Parathyroid adenoma (tissue), 2 donors: Measurements from ENCODE around the gene RNH1.

Source experiments
- H2AFZ ChIP-seq: fragments of 300-600 bp; sonication (generic); one replicate; pipeline ENCODE4 v1.7.0; 2017; ENCODE audit warnings: antibody characterized with exemption, mild to moderate bottlenecking
- H3K27ac ChIP-seq: fragments of 300-600 bp; sonication (generic); one replicate; pipeline ENCODE4 v1.7.0; 2017
- H3K27me3 ChIP-seq: fragments of 300-600 bp; sonication (generic); one replicate; pipeline ENCODE4 v1.7.0; 2017; ENCODE audit warnings: low read length; ENCODE audit not compliant: control insufficient read depth, insufficient read depth
- H3K36me3 ChIP-seq: fragments of 300-600 bp; sonication (generic); one replicate; pipeline ENCODE4 v1.7.0; 2017; ENCODE audit warnings: low read length; ENCODE audit not compliant: control insufficient read depth, insufficient read depth
- H3K4me1 ChIP-seq: fragments of 300-600 bp; sonication (generic); one replicate; pipeline ENCODE4 v1.7.0; 2017; ENCODE audit warnings: control low read depth
- H3K4me2 ChIP-seq: fragments of 300-600 bp; sonication (generic); one replicate; pipeline ENCODE4 v1.7.0; 2017; ENCODE audit warnings: low read length
- H3K4me3 ChIP-seq: fragments of 300-600 bp; sonication (generic); one replicate; pipeline ENCODE4 v1.7.0; 2017; ENCODE audit warnings: low read depth, low read length
- H3K79me2 ChIP-seq: fragments of 300-600 bp; sonication (generic); one replicate; pipeline ENCODE4 v1.7.0; 2017; ENCODE audit warnings: control low read depth
- H3K9ac ChIP-seq: fragments of 300-600 bp; sonication (generic); one replicate; pipeline ENCODE4 v1.7.0; 2017; ENCODE audit warnings: mild to moderate bottlenecking
- H3K9me3 ChIP-seq: fragments of 300-600 bp; sonication (generic); one replicate; pipeline ENCODE4 v1.7.0; 2017; ENCODE audit warnings: low read length; ENCODE audit not compliant: control insufficient read depth
- CTCF ChIP-seq: fragments of 300-600 bp; sonication (generic); IDR thresholded peaks from one replicate; pipeline ENCODE4 v1.7.0; 2017; ENCODE audit warnings: antibody characterized with exemption, mild to moderate bottlenecking
- donor health status: primary hyperparathyroidism.

The RNH1 gene

DNA sequence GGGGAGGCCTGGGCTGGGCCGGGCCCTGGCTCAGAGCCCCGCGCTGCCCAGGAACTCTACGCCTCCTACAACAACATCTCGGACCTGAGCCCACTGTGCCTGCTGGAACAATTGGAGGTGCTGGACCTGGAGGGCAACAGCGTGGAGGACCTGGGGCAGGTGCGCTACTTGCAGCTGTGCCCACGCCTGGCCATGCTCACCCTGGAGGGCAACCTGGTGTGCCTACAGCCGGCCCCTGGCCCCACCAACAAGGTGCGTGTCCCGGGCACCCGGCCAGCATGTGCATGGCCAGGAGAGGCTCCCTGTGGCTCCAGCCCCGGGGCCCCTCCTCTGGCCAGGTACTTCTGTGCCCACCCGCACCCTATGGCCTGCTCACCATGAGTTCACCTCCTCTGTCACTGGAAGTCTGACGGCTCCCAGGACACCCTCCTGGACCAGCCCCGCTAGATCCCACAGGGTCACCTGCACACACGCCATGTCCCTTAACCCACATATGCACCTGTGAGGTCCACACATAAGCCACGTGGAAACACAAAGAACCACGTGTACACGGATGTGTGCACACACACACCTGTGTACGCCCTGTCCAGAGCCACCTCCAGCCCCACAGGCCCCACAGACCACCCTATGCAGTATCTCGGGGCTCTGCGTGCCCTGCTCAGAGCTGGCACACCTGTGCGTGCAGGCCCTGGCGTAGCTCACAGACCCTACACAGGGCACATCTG is 43.1 kb upstream of the RNH1 start:
- no peaks in the 10 kb centered on the region for H3K79me2 ChIP-seq
- TF ChIP-seq CTCF = no peak
- H3K9me3 ChIP-seq = no peaks in the 10 kb centered on the region
- H3K27me3 ChIP-seq = no peaks in the 10 kb centered on the region
- H3K4me3 ChIP-seq = no peak overlapping the region
- H3K36me3 ChIP-seq = no peaks in the 10 kb centered on the region
- H3K4me1 ChIP-seq = no peaks in the 10 kb centered on the region
- H2AFZ ChIP-seq = no peak overlapping the region
- H3K27ac ChIP-seq = no peak overlapping the region
- H3K9ac ChIP-seq = no peak overlapping the region
- no peak overlapping the region for H3K4me2 ChIP-seq

DNA sequence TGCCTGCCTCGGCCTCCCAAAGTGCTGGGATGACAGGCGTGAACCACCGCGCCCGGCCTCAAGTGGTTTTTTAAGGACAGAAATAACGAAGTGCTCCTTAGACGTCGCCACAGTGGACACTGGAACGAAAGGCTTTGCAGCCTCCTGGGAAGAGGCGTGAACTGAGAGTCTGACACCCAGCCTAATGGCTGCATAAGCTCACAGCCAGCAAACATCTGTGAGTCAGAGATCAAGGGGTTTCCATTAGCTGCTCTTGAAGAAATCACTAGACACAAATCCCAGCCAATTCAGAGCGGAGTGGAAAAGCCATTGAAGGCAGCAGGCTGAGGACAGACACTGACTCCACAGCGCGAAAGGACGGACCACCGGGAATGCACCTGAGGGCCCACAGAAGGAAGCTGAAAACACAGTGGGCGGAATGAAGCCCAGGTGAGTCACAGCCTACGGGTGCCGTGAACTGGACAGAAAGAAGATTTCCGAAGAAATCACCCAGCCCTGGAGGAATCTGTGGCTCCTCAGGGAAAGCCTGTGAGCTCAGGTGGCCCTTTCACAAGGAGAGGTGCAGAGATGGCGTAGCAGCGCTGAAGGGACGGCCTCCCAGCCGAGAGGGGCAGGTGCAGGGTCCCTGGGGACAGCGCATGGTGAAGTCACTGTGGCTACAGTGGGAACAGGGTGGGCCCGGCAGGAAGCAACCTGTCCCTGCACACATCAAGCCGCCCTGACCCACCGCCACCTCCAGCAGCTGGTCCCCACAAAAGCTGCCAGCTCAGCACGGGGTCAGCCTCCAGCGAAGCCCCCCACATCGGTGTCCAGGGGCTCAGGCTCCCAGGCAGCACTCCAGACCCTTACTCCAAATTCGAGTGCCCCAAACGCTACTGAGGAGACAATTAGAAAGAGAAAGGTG is 41.9 kb upstream of the RNH1 start:
- no peaks in the 10 kb centered on the region for H3K27me3 ChIP-seq
- H3K27ac ChIP-seq = no peak overlapping the region
- no peak overlapping the region for H3K4me2 ChIP-seq
- no peak for TF ChIP-seq CTCF
- H3K9ac ChIP-seq = no peak overlapping the region
- H2AFZ ChIP-seq = no peak overlapping the region
- no peaks in the 10 kb centered on the region for H3K9me3 ChIP-seq
- H3K36me3 ChIP-seq = no peaks in the 10 kb centered on the region
- H3K4me1 ChIP-seq = no peaks in the 10 kb centered on the region
- H3K79me2 ChIP-seq = no peaks in the 10 kb centered on the region
- H3K4me3 ChIP-seq = no peak overlapping the region

DNA sequence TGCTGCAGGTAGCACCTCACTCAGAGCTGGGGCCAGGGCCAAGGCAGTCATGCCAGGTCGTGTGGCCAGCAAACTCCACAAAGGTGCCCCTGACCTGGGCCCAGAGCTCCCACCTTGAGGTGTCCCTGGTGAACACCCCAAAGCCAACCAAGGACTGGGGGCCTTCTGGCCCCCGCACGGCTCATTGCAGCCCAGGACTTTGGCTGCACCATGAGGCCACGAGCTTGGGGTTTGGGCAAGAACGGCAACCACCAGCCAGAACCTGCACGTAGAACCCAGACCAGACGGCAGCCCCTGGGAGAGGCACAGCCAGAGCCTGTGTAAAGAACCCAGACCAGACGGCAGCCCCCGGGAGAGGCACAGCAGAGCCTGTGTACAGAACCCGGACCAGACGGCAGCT is 38.1 kb upstream of the RNH1 start:
- H2AFZ ChIP-seq = no peak overlapping the region
- H3K9ac ChIP-seq = no peak overlapping the region
- no peaks in the 10 kb centered on the region for H3K79me2 ChIP-seq

GRCh38 chr11:544817-545166 is 37.8 kb upstream of the RNH1 start:
- no peak overlapping the region for H3K9ac ChIP-seq
- H3K4me2 ChIP-seq = no peak overlapping the region
- H2AFZ ChIP-seq = no peak overlapping the region
- TF ChIP-seq CTCF = no peak
- H3K27ac ChIP-seq = no peak overlapping the region
- H3K9me3 ChIP-seq = no peaks in the 10 kb centered on the region
- H3K4me3 ChIP-seq = no peak overlapping the region
- H3K36me3 ChIP-seq = no peaks in the 10 kb centered on the region
- H3K27me3 ChIP-seq = no peaks in the 10 kb centered on the region
- H3K4me1 ChIP-seq = no peaks in the 10 kb centered on the region
- H3K79me2 ChIP-seq = no peaks in the 10 kb centered on the region

More for the DNA sequence above, 38.1 kb upstream of the RNH1 start:
- H3K4me3 ChIP-seq = no peak overlapping the region
- TF ChIP-seq CTCF = no peak
- H3K4me2 ChIP-seq = no peak overlapping the region
- no peaks in the 10 kb centered on the region for H3K9me3 ChIP-seq
- no peaks in the 10 kb centered on the region for H3K4me1 ChIP-seq
- no peaks in the 10 kb centered on the region for H3K27me3 ChIP-seq
- no peak overlapping the region for H3K27ac ChIP-seq
- H3K36me3 ChIP-seq = no peaks in the 10 kb centered on the region
